CD4-positive, alpha-beta T cell treated with Interleukin-6 at 100 ng/mL for 8 hours (primary cell): ENCODE data around the gene USP12.
A peak's percentile ranks its signal among the peaks of the same experiment; 100 is the strongest.

Experiments
- DNase-seq: peaks from one replicate; pipeline ENCODE4 v3.0.0-alpha.2; 2020; ENCODE audit warnings: mixed read lengths, low spot score

The USP12 gene

GRCh38 chr13:27183561-27184147 is 12.0 kb upstream of the USP12 start:
- DNase-seq = no peak

GRCh38 chr13:27182844-27183497 is 11.4 kb upstream of the USP12 start:
- no peak for DNase-seq

- DNase-seq = no peak
These were observed 10.4 kb upstream of the USP12 start for GRCh38 chr13:27182054-27182453.

- DNase-seq = no peak
These were observed 6.2 kb upstream of the USP12 start for GRCh38 chr13:27177852-27178251.

- no peak for DNase-seq
These were observed 5.1 kb upstream of the USP12 start for GRCh38 chr13:27176470-27177410.

GRCh38 chr13:27174766-27175455 is 3.3 kb upstream of the USP12 start:
- DNase-seq = no peak

GRCh38 chr13:27172495-27172842 is 858 bp upstream of the USP12 start:
- peak; percentile 10 for DNase-seq

GRCh38 chr13:27171827-27172494 is 350 bp upstream of the USP12 start:
- peak; percentile 93 for DNase-seq

- DNase-seq = no peak
These were observed 931 bp downstream of the USP12 start for GRCh38 chr13:27170516-27171243.

- peak; percentile 13 for DNase-seq
These were observed 1.4 kb downstream of the USP12 start for GRCh38 chr13:27170221-27170515.

- no peak for DNase-seq
These were observed 2.5 kb downstream of the USP12 start for GRCh38 chr13:27168906-27169657.

GRCh38 chr13:27168086-27168485 is 3.5 kb downstream of the USP12 start:
- no peak for DNase-seq

GRCh38 chr13:27166313-27166712 is 5.3 kb downstream of the USP12 start:
- no peak for DNase-seq

- DNase-seq = no peak
These were observed 9.6 kb downstream of the USP12 start for GRCh38 chr13:27161980-27162379.

GRCh38 chr13:27161423-27161822 is 10.2 kb downstream of the USP12 start:
- DNase-seq = no peak

- DNase-seq = no peak
These were observed 10.8 kb downstream of the USP12 start for GRCh38 chr13:27160657-27161295.

- DNase-seq = no peak
These were observed 11.6 kb downstream of the USP12 start for GRCh38 chr13:27159806-27160563.

GRCh38 chr13:27158335-27158734 is 13.3 kb downstream of the USP12 start:
- DNase-seq = no peak
